Measurements from ENCODE around the gene PCSK6. TPM values are rescaled to one million over a fixed set of nuclear protein-coding genes. Genes with fewer than 3 reads are reported as not detected.

PCSK6 gene
- total RNA-seq, 4 donors from 2014 or later, result 9.7 to 20.5 (median 13.1) TPM

DNA sequence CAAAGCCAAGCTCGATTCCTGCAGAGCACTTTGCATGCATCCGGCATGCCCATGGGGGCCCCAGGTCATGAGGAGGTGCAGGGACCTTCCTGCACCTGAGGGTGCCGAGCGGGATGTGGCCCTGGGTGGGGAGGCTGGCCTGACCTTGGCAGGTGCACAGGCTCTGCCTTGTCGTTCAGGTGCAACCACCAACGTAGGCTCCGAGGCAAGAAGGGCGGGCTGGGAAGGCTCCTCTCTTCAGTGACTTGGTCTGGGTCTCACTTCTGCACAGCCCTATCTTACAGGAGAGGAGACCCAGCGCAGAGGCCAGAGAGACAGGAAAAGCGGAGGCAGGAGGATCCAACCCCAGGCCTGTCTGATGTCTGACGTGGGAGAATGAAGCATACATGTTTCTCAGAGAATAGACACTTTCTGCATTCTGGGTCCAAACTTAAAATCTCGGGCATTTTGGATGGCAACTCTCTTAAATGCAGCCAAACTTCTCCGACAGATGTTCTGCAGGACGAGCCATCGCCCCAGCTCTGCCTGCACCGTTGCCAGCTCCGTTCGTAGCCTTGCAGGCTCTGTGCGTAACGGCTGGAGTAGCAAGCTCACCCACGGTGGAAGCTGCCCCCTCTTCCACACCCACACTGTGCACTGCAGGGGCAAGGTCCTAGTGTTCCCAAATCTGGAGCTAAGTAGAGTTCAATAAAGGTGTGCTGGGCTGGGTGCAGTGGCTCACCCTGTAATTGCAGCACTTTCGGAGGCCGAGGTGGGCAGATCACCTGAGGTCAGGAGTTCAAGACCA lies 133.6 kb downstream of the PCSK6 start:
- DNase-seq (ENCODE audit: low spot score) (no peak), ATAC-seq (ENCODE audit: low FRiP score) (no peak)
- TF ChIP-seq, protein P1, sequence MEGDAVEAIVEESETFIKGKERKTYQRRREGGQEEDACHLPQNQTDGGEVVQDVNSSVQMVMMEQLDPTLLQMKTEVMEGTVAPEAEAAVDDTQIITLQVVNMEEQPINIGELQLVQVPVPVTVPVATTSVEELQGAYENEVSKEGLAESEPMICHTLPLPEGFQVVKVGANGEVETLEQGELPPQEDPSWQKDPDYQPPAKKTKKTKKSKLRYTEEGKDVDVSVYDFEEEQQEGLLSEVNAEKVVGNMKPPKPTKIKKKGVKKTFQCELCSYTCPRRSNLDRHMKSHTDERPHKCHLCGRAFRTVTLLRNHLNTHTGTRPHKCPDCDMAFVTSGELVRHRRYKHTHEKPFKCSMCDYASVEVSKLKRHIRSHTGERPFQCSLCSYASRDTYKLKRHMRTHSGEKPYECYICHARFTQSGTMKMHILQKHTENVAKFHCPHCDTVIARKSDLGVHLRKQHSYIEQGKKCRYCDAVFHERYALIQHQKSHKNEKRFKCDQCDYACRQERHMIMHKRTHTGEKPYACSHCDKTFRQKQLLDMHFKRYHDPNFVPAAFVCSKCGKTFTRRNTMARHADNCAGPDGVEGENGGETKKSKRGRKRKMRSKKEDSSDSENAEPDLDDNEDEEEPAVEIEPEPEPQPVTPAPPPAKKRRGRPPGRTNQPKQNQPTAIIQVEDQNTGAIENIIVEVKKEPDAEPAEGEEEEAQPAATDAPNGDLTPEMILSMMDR (IDR thresholded peaks at IDR 0.05), result no peak

DNA sequence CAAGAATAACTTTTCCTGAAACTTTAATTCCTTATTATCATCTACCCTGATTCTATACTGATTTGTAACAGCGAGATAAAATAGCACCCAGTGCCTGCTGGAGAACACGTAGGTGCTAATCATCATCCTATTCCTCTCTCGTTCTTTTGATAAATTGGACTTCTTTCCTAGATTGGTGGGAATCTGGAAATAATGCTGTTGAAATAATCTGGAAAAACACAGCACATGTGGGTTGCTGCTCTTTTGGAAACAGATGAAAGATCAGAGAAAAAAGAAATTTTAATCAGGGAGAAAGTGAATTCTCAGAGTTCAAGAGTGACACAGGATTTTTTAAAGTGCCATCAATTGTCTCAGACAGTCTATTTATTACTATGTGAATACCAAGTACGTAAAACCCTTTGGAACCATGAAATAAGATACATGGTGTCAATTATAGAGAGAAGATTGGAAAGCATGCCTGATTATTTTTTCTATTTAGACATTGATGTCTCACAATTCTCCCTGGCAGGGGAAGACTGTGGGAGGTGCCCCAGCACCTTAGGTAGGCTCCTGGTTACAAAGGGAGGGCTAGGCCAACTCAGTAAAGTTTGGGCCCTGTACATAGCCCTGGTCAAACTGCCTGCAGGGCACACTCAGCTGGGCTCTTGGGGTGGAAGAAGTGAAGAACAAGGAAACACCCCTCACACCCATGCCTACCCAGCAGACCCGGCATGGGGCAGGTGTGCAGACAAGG lies 134.4 kb downstream of the PCSK6 start:
- DNase-seq (ENCODE audit: low spot score), result no peak
- no peak for ATAC-seq (ENCODE audit: low FRiP score)
- TF ChIP-seq, protein P1 (IDR thresholded peaks at IDR 0.05), result no peak

GRCh38 chr15:101353240-101353639 lies 136.3 kb downstream of the PCSK6 start:
- DNase-seq (ENCODE audit: low spot score), result no peak
- TF ChIP-seq, protein P1 (IDR thresholded peaks at IDR 0.05), result no peak
- ATAC-seq (ENCODE audit: low FRiP score), result no peak

DNA sequence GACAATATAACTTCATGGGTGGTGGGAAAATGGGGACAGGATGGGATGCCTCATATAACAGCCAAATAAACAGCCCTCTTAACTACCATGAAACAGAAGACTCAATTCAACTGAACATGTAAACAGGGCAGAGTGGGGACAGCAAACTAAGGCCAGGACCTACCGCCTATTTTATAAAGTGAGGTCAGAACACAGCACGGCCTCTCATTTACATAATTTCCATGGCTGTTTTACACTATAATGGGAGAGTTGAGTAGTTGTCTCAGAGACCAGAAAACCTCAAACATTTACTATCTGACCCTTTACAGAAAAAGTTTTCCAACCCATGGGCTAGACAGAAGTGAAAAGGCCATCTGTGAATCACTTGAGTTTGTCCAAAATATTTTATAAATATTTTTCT lies 137.8 kb downstream of the PCSK6 start:
- DNase-seq (ENCODE audit: low spot score) (no peak), ATAC-seq (ENCODE audit: low FRiP score) (no peak)
- TF ChIP-seq, protein P1 (IDR thresholded peaks at IDR 0.05), result no peak

GRCh38 chr15:101349047-101349951 lies 140.2 kb downstream of the PCSK6 start:
- ATAC-seq (ENCODE audit: low FRiP score) (no peak), DNase-seq (ENCODE audit: low spot score) (no peak)
- TF ChIP-seq, protein P1 (IDR thresholded peaks at IDR 0.05), result no peak

DNA sequence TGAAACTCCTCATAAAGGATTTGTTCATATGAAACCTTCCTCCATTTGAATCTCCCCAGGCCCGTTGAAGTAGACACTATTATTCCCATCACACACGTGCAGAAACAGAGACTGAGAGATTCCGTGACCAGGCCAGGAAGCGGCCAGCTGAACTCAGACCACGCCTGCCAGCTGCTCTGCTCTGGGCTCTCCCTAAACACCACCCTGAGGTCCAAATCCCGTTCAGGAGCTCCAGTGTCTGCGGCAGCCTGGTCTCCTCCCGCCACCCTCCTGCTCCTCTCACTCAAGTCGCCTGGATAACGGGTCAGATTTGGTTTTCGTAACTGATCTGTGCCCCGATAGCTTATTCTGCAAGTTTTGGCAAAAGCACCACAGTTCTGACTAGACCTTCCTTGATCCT lies 140.9 kb downstream of the PCSK6 start:
- DNase-seq (ENCODE audit: low spot score), result no peak
- ATAC-seq (ENCODE audit: low FRiP score), result no peak
- TF ChIP-seq, protein P1 (IDR thresholded peaks at IDR 0.05), result no peak

Measured in omental fat pad (tissue), 4 donors.